Right renal cortex interstitium (tissue), 3 donors: ENCODE data around the gene PHF8. TPM values are rescaled to one million over a fixed set of nuclear protein-coding genes. Genes with fewer than 3 reads are reported as not detected.

Experiments used
- polyA plus RNA-seq, 3 donors: library from polyadenylated mRNA; unstranded; fragments of 120-200 nt; gene quantifications; one replicate each; pipeline ENCODE4 v1.2.1, GENCODE V29; 2013; ENCODE audit not compliant: insufficient read length in 3 of 3

Gene PHF8
- polyA plus RNA-seq, 3 donors: 27.4 to 29.4 (median 28.7) TPM

Other genes with a start within 250 kb of the PHF8 start
- gene FAM120C, start 138.8 kb upstream of the PHF8 start, polyA plus RNA-seq: 1 to 10 TPM; 7.8 to 9.5 (median 9.1) TPM